Endothelial cell of umbilical vein (primary cell): ENCODE measurements around the gene SYT17. TPM values are rescaled to one million over a fixed set of nuclear protein-coding genes. Genes with fewer than 3 reads are reported as not detected.

ENCODE experiments used
- BruUV-seq: library from RNA; stranded (reverse); fragments of 400-500 nt; replicated peaks from 2 replicates; lab custom pipeline; 2021; lab: Mats Ljungman, UMichigan
- CTCF ChIA-PET: fragments of 300-600, 350-600 bp; sonication (Branson Sonifier 250); formaldehyde crosslinking; loops from one replicate; lab custom pipeline; 2021; ENCODE audit warnings: antibody characterized with exemption, inconsistent platforms; lab: Charles Lee
- POLR2A ChIA-PET: fragments of 300-600, 350-600 bp; sonication (Branson Sonifier 250); formaldehyde crosslinking; loops from one replicate; lab custom pipeline; 2021; ENCODE audit warnings: antibody characterized with exemption, inconsistent platforms; lab: Charles Lee
- DNase-seq: peaks from one replicate; pipeline ENCODE4 v3.0.0-alpha.2; 2011; ENCODE audit warnings: low read depth, low spot score
- FAIRE-seq: peaks from 2 replicates; lab custom pipeline; 2011; peaks lifted over from hg19 to GRCh38; lab: Jason Lieb, UNC
- H2AFZ ChIP-seq: 2 replicates; pipeline ENCODE4 v1.6.0; 2012; ENCODE audit warnings: low read depth, low read length, control low read depth, inconsistent platforms
- H3K27ac ChIP-seq: 2 replicates; pipeline ENCODE4 v1.5.1; 2011; ENCODE audit warnings: low read depth, mild to moderate bottlenecking, control low read depth, low read length, moderate library complexity; ENCODE audit not compliant: insufficient read depth
- H3K27me3 ChIP-seq, 2 experiments: 2 replicates each; pipeline versions ENCODE4 v1.6.0 to v1.6.1; 2011; ENCODE audit warnings: low read length in 2 of 2, mixed read lengths in 1 of 2; ENCODE audit not compliant: control insufficient read depth in 2 of 2, insufficient read depth in 2 of 2
- H3K36me3 ChIP-seq, 2 experiments: 2 replicates in 1 of 2; 3 replicates in 1 of 2; pipeline ENCODE4 v1.5.1; 2011; ENCODE audit warnings: low read length in 2 of 2, mild to moderate bottlenecking in 1 of 2, moderate library complexity in 1 of 2; ENCODE audit not compliant: control insufficient read depth in 2 of 2, insufficient read depth in 2 of 2; ENCODE audit errors: extremely low read depth in 1 of 2
- H3K4me1 ChIP-seq: 3 replicates; pipeline ENCODE4 v1.5.1; 2011; ENCODE audit warnings: mild to moderate bottlenecking, low read length; ENCODE audit not compliant: control insufficient read depth, insufficient read depth; ENCODE audit errors: extremely low read depth
- H3K4me2 ChIP-seq: 2 replicates; pipeline ENCODE4 v1.6.1; 2011; ENCODE audit warnings: low read length, control low read depth, mixed read lengths; ENCODE audit not compliant: insufficient read depth
- H3K4me3 ChIP-seq, 3 experiments: fragments of 200-600 bp in 1 of 3; sonication (generic), shearing (Covaris generic) in 1 of 3; replicated peaks in 1 of 3; 2 replicates each; pipeline ENCODE4 v1.5.1; 2011 to 2016; ENCODE audit warnings: control low read depth in 3 of 3, low read length in 3 of 3, mild to moderate bottlenecking in 2 of 3, inconsistent platforms in 1 of 3, low read depth in 1 of 3, moderate library complexity in 1 of 3; ENCODE audit not compliant: insufficient read depth in 1 of 3
- H3K79me2 ChIP-seq: 2 replicates; pipeline ENCODE4 v1.6.0; 2012; ENCODE audit warnings: low read length, inconsistent platforms; ENCODE audit not compliant: control insufficient read depth, insufficient read depth
- H3K9ac ChIP-seq: replicated peaks from 2 replicates; pipeline ENCODE3; 2011; ENCODE audit warnings: low read length, control low read depth; ENCODE audit not compliant: insufficient read depth; ENCODE audit errors: extremely low read depth
- H3K9me1 ChIP-seq: replicated peaks from 3 replicates; pipeline ENCODE4 v1.6.0; 2011; ENCODE audit warnings: mild to moderate bottlenecking, low read length; ENCODE audit not compliant: control insufficient read depth, insufficient read depth; ENCODE audit errors: extremely low read depth
- H3K9me3 ChIP-seq: replicated peaks from 2 replicates; pipeline ENCODE4 v1.5.1; 2012; ENCODE audit warnings: low read length, inconsistent platforms; ENCODE audit not compliant: control insufficient read depth, insufficient read depth
- H4K20me1 ChIP-seq: replicated peaks from 2 replicates; pipeline ENCODE3; 2011; ENCODE audit warnings: mild to moderate bottlenecking, low read length; ENCODE audit not compliant: control insufficient read depth, insufficient read depth; ENCODE audit errors: extremely low read depth
- CTCF ChIP-seq, 2 donors: IDR thresholded peaks; 1 replicate in 1 of 2; 2 replicates in 1 of 2; pipeline ENCODE4 v1.5.1; 2011; ENCODE audit warnings: low read length in 2 of 2, mild to moderate bottlenecking in 2 of 2, moderate library complexity in 2 of 2, control low read depth in 1 of 2, inconsistent platforms in 1 of 2, low read depth in 1 of 2; ENCODE audit not compliant: insufficient read depth in 1 of 2; ENCODE audit errors: extremely low read depth in 1 of 2
- EZH2 ChIP-seq: IDR thresholded peaks from 2 replicates; pipeline ENCODE4 v1.6.1; 2012; ENCODE audit warnings: borderline replicate concordance, low read depth, mild to moderate bottlenecking, moderate library complexity, low read length, inconsistent platforms; ENCODE audit not compliant: severe bottlenecking
- FOS ChIP-seq: IDR thresholded peaks from 2 replicates; pipeline ENCODE4 v1.6.1; 2011; ENCODE audit warnings: mild to moderate bottlenecking, low read length, moderate library complexity, borderline replicate concordance; ENCODE audit not compliant: insufficient read depth
- GATA2 ChIP-seq: IDR thresholded peaks from 2 replicates; pipeline ENCODE4 v1.7.0; 2011; ENCODE audit warnings: low read depth, mild to moderate bottlenecking, moderate library complexity, mixed read lengths, low read length; ENCODE audit not compliant: insufficient read length, insufficient read depth
- JUN ChIP-seq: IDR thresholded peaks from 2 replicates; pipeline ENCODE4 v1.6.1; 2011; ENCODE audit warnings: borderline replicate concordance, low read depth; ENCODE audit not compliant: insufficient read length, insufficient read depth
- MYC ChIP-seq: IDR thresholded peaks from one replicate; pipeline ENCODE4 v1.6.1; 2011; ENCODE audit warnings: mild to moderate bottlenecking, low read depth, low read length
- POLR2A ChIP-seq: IDR thresholded peaks from 2 replicates; pipeline ENCODE4 v1.6.1; 2012; ENCODE audit warnings: low read depth, mild to moderate bottlenecking, control low read depth, low read length
- POLR2AphosphoS5 ChIP-seq: IDR thresholded peaks from 2 replicates; pipeline ENCODE4 v1.6.1; 2012; ENCODE audit warnings: low read depth, mild to moderate bottlenecking, control low read depth, low read length, moderate library complexity; ENCODE audit not compliant: insufficient read depth
- dilution Hi-C: fragments of 300-500 bp; cut with MboI; formaldehyde crosslinking; loops from one replicate; pipeline ENCODE4 v1.15.0; 2019; ENCODE audit warnings: low sequenced_read_pairs; ENCODE audit not compliant: extremely low pct_ligation_motif_present
- intact Hi-C: fragments of 100-400 bp; cut with micrococcal nuclease; formaldehyde crosslinking; loops from one replicate; pipeline ENCODE4 v1.10.0; 2022
- polyA plus RNA-seq, 4 experiments: library from polyadenylated mRNA; depleted of rRNA in 3 of 4; stranded (reverse) in 3 of 4; unstranded in 1 of 4; fragments of >200 nt; gene quantifications; 2 replicates each; pipeline versions ENCODE4 v1.2.1 to v1.2.3, GENCODE V29; 2011 to 2012; ENCODE audit warnings: missing spikeins in 1 of 4
- total RNA-seq: library from RNA; stranded (reverse); gene quantifications from 2 replicates; pipeline ENCODE4 v1.2.3, GENCODE V29; 2021
- TF ChIP-seq, protein P1 (sequence below): IDR thresholded peaks from 2 replicates; pipeline ENCODE4 v1.6.1; 2011; ENCODE audit not compliant: insufficient read depth, insufficient read length

Gene SYT17
- total and polyA plus RNA-seq, 2 donors (not counting 3 experiments of a cell fraction or from before 2014, with no cell fraction given) = 1.9 to 4.2 TPM

DNA sequence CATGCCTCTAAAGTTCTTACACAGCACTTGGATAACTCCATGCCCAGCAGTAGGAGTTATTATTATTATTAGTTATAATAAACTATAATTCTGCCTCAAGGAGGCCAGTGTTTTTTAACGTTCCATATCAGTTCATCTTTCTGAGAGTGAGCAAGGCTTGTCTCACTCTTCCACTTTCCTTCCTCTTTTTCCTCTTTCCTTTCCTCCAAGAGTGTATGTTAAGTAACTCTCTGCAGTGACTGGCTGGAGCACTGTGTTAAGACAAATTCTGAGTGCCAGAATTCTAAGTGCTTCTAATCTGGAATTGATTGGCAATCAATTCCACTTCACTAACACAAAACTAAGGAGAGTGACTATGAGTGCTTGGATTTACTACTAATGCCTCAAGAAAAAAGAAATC is 133.9 kb downstream of the SYT17 start:
- Histone ChIP-seq H3K27me3 (no peaks in the 10 kb centered on the region), H3K79me2 (no peaks in the 10 kb centered on the region), H3K9ac (no peak overlapping the region), H2AFZ (no peak overlapping the region), H3K36me3 (no peaks in the 10 kb centered on the region), H4K20me1 (no peaks in the 10 kb centered on the region), H3K4me3 (no peak overlapping the region), H3K9me3 (no peaks in the 10 kb centered on the region), H3K4me1 (no peaks in the 10 kb centered on the region), H3K27ac (no peak overlapping the region), H3K9me1 (no peaks in the 10 kb centered on the region), H3K4me2 (no peak overlapping the region)
- DNase-seq = no peak
- intact Hi-C loops (no loop called here), dilution Hi-C loops (no loop called here)
- BruUV-seq = no TSS peak
- FAIRE-seq = no peak
- POLR2A ChIA-PET = no interaction called here
- TF ChIP-seq JUN = no peak
- TF ChIP-seq MYC = no peak
- no peak for TF ChIP-seq POLR2A
- no peak for TF ChIP-seq FOS
- TF ChIP-seq POLR2AphosphoS5 = no peak
- TF ChIP-seq CTCF (IDR thresholded peaks at IDR 0.05; ENCODE audit: extremely low read depth in 1 of 2, insufficient read depth in 1 of 2, low read depth in 1 of 2, low read length in 2 of 2) = no peak
- no peak for TF ChIP-seq EZH2
- TF ChIP-seq, protein P1, sequence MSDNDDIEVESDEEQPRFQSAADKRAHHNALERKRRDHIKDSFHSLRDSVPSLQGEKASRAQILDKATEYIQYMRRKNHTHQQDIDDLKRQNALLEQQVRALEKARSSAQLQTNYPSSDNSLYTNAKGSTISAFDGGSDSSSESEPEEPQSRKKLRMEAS = no peak
- no peak for TF ChIP-seq GATA2
- CTCF ChIA-PET = no interaction called here
